ENCODE data around the gene FBXO44.
A peak's percentile ranks its signal among the peaks of the same experiment; 100 is the strongest.

Gene FBXO44

GRCh38 chr1:11691928-11692711, 37.4 kb downstream of the FBXO44 start:
- DNase-seq = no peak

DNA sequence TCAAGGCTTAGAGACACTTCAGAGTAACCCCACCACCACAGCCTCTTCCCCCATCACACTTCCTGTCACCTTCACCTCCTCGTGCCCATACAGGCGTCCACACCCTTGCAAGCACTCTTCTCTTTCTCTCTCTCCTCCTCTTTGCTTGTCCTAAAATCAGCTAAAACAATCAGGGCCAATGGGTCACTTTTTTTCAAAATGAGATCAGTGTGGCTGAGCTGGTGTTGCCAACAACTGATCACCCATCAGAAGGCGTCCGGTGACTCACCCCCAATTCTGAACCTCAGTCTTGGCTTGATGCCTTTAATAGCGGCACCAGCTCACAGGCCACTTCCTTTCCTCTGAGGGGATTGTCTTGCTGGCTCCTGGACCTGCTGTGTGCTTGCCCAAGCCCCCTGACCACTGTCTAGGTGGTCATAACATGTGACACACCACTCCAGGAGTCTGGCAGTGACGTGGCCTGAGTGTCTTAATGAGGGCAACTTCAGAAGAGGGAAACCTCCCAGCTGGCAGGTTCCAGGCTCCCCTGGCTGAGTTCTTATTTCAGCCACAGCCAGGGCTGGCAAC, 38.4 kb downstream of the FBXO44 start:
- no peak for DNase-seq

- no peak for DNase-seq
Observed at GRCh38 chr1:11693917-11694316, 39.2 kb downstream of the FBXO44 start.

- DNase-seq = no peak
Observed at GRCh38 chr1:11695861-11696260, 41.2 kb downstream of the FBXO44 start.

DNA sequence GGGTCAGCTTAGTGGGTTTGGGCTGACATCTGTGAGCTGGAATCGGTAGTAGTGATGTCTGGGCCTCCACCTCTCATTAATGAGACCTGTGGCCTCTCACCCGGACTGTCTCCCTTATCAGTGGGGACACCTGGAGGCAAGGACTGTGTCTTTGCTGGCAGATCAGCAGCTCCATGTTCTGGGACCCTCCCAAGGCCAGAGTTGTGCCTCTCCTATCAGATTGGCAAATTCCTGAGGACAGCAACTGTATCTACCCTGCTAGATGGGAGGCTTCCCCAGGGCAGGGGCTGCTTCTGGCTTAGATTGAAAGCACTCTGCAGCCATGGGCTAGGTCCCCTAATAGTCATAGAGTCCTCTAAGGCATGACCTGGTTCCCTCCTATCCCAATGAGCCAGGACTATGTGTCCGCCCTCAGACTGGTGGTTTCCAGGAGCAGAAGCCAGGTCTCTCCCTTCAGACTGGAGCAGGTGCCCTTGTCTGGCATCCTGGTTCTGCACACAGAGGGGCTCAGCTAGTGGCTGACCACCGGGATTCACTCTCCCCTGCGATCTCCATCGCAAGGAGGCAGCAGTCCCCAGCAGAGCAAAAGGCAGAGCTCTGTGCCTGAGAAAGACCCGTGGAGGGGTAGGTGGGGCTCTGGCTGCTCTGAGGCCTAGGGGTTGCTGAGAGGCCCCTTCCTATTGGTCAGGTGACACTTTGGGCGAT, 42.7 kb downstream of the FBXO44 start:
- DNase-seq = no peak

- DNase-seq = no peak
Observed at GRCh38 chr1:11697893-11698210, 43.2 kb downstream of the FBXO44 start.

GRCh38 chr1:11700601-11701467, 46.2 kb downstream of the FBXO44 start:
- DNase-seq = no peak

GRCh38 chr1:11701551-11701961, 46.9 kb downstream of the FBXO44 start:
- DNase-seq = no peak

DNA sequence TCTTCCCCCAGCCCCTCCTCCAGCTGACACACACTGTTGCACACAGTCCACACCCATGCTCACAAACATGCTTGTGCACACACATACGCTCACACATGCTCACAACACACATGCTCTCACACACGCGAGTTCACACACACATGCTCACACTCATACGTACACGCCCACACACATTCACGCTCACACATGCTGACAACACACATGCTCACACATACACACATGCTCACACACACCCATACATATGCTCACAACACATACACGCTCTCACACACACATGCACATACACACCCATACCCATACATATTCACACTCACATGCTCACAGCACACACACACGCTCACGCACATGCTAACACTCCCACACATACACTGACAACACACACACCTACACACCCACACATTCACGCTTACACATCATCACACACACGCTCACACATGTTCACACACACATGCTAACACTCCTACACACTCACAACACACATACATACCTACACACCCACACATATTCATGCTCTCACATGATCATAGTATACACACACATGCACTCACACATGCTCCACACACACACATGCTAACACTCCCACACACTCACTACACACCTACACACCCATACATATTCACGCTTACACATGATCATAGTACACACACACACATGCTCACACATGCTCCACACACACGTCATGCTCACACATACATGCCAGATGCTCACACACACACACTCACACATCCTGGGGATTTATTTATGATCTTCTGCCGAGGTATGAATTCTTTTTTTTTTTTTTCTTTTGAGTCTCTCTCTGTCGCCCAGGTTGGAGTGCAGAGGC, 47.5 kb downstream of the FBXO44 start:
- no peak for DNase-seq

GRCh38 chr1:11703357-11704193, 48.9 kb downstream of the FBXO44 start:
- no peak for DNase-seq

GRCh38 chr1:11704194-11704529, 49.5 kb downstream of the FBXO44 start:
- DNase-seq = no peak

DNA sequence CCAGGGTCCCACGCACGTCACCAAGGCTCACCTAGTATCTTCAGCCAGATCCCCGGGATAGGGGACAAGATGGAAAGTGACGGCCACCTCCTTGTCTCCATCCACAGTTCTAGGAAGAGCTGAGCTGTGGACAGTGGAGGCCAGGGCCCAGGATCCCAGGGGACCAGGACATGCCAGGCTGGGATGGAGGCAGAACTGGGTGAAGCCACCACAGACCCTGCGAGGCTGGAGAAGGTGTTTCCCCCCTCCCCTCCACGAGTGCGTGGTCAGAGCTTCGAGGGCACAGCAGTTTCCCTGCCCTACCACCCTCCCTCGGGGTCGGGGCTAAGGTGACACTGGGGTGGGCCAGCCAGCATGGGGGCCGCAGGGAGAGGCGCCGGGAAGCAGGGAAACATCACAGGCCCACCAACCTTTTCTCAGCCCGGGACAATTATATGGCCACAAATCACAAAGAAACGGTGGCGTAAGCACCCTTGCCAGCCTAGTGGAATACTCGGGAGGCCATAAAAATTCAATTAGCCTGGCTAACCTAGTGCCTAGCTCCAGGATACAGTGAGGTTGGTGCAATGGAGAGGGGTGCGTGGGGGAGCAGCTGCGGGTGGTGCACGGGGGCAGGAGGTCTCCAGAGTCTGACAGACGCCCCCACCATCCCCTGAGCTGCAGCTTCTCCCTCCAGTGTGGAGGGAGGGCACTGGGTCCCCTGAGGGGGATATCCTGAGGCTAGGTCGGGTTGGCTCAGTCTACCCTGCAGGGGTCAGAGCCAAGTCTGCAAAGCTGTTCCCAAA, 50.2 kb downstream of the FBXO44 start:
- DNase-seq = no peak

DNA sequence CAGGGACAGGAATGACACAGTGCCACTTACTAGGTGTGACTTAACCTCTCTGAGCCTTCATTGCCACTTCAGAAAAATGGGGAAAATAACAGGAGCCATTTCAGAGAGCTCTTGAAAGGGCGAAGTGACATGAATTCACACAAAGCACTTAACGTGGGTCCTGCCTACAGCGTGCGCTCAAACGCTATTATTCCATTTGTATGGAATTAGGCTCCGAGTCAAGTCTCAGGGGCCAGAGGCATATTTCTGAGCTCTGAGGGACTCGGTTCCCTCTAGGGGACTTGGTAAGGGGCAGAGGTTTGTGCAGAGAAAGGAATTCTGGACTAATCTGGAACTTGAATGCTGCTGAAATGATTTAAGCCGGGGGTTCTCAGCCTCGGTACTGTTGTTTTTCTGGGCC, 50.9 kb downstream of the FBXO44 start:
- no peak for DNase-seq

DNA sequence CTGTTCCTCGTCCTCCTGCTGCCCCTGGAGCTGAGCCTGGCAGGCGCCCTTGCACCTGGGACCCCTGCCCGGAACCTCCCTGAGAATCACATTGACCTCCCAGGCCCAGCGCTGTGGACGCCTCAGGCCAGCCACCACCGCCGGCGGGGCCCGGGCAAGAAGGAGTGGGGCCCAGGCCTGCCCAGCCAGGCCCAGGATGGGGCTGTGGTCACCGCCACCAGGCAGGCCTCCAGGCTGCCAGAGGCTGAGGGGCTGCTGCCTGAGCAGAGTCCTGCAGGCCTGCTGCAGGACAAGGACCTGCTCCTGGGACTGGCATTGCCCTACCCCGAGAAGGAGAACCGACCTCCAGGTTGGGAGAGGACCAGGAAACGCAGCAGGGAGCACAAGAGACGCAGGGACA, 51.6 kb downstream of the FBXO44 start:
- DNase-seq = no peak

DNA sequence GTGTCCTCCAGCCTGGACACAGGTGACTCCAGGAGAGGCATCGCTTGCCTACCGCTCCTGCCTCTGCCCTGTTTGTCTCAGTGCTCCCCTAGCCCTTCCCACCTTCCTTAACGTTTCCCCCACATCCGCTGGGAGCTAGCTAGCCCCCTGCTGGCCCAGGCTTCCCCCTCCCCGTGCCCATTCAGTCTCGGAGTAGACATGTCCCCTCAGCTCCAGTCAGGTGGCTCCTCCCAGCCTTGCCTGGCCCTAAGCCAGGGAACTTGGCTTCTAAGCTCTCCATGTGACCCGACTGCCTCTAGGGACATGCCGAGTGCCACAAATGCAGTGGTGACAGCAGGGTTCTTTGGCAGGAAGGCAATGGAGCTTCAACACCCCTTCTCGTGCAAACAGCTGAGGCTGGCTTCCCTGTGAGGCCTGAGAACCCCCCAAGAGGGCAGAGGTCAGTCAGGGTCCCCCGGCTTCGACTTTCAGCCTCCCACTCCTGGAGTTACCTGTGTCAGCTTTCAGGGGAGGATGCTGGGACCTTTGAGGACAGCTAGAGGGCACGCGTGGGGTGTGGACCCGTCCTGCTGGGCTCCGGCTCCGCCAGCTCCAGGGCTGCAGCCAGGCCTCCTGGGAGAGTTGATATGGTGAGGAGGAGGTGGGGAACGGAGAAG, 53.1 kb downstream of the FBXO44 start:
- peak; percentile 95 for DNase-seq

DNA sequence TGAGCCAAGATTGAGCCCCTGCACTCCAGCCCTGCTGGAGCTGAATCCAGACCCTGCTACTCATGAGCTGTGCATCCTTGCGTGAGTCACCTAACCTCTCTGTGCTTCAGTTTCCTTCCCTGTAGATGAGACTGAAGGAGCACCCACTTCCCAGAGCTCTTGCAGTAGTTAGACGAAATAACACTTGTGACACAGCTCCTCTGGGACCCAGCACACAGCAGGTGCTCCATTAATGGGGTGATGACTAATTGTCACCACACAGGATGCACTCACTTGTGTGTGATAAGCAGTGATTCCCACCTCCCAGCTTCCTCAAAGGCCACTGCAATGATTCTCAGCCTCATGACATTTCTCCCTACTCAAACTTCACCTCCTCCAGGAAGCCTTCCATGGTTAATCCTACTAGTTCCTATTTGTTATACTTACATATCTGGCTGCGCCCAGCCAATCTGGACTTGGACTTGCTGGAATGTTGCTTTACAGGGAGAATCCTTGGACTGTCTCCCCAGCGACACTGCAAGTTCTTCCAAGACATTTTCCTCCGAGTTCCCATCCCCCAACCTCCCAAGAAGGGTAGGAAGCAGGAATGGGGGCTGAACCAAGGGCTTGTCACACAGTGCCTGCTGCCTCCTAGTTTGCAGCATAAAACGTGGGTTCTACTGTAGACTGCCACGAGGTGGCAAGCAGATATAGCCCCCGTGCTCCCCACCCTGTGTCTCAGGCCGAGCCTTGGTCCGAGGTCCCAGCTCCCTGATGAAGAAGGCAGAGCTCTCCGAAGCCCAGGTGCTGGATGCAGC, 54.1 kb downstream of the FBXO44 start:
- no peak for DNase-seq

- DNase-seq = no peak
Observed at GRCh38 chr1:11711490-11711889, 56.8 kb downstream of the FBXO44 start.

DNA sequence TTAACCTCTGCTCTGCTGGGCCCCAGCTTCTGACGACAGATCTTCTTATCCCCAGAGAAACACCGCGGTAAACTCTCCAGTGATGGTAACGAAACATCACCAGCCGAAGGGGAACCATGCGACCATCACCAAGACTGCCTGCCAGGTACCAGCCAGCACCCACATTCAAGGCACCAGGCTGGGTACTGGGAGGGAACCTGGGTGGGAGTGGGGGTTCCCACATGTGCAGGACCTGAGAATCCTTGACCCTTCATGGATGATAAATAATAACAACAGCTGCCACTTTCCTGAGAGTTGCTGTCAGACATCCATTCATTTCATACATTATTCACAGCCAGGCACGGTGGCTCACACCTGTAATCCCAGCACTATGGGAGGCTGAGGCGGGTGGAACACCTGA, 57.6 kb downstream of the FBXO44 start:
- no peak for DNase-seq
